Activated naive CD8-positive, alpha-beta T cell treated with anti-CD3 and anti-CD28 coated beads, Interleukin-2, amount 50 U/mL, for 16 hours (primary cell): ENCODE measurements around the gene ALAS1.
"Not testable (repeated sequence)": the region's sequence is repeated elsewhere in the genome, so short reads cannot be mapped to it uniquely, and the experiment has no call there.

Source experiments
- DNase-seq: peaks from one replicate; pipeline ENCODE4 v3.0.0-alpha.2; 2020; ENCODE audit warnings: low read depth, low spot score

The ALAS1 gene

GRCh38 chr3:52176951-52177700 is 20.8 kb upstream of the ALAS1 start:
- DNase-seq: no peak

GRCh38 chr3:52177701-52178042 is 20.3 kb upstream of the ALAS1 start:
- no peak for DNase-seq

DNA sequence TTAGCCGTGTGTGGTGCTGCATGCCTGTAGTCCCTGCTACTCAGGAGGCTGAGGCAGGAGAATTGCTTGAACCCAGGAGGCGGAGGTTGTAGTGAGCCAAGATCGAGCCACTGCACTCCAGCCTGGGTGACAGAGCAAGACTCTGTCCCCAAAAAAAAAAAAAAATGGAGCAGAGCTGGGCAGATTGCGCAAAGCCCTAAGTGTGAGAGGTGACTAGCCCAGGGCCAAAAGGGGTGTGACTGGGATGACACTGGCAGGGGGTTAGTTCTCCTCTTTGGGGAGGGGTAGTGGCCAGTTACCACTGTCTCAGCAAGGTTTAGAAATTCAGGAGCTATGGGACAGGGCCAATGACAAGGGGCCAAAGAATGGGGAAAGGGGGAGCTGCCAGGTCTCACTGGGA is 19.8 kb upstream of the ALAS1 start:
- not testable (repeated sequence) for DNase-seq

DNA sequence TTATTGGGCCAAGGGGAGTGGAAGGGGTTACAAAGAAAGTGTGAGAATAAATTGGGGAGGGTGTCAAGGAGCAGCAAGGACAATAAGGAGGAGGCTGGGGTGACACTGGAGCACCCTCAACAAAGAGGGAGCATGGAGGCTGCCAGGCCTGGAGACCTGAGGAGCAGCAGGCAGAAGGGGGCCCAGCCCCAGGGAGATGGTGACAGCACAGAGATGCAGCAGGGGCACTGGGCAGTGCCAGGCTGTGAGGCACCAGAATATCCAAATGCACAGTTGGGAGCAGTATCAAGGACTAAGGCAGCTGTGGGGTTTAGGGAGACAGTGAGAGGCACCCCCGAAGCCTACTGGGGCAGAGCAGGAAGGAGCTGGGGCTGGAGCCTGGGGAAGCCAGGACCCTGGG is 19.4 kb upstream of the ALAS1 start:
- DNase-seq: no peak

DNA sequence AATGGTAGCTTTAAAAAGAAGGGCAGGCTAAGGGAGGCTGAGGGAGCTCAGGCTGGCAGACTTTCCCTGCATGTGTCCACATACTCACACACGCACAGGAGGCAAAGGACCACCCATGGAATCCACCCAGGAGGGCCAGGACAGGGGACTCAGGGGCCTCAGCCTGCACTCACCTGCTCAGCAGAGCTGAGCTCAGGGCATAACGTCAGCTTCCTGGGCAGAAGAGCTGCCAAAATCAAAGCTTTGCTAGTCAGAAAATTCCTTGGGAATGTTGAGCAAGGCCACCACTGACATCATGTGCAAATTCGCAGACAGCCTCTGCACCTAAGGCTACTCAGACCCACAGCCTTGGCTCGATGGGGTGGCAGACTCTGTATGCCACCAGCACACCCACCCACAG is 16.4 kb upstream of the ALAS1 start:
- no peak for DNase-seq

DNA sequence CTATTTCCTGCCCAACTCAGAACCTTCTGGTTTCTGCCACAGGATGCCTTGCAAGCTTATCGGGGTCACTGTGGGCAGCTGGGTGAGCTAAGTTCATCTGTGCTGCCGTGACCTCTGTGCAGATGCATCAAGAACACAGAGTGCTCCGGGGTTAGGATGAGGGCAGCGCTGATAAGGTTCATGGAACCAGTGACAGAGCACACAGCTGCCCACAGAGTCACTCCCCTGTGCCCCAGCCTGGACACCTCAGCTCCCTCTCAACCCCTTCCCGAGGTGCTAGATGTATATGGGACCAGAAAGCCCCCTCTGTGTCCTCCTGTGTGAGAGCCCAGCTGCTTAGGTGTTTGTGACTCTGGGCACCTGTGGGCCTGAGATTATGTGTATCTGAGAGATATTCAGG is 15.8 kb upstream of the ALAS1 start:
- DNase-seq: no peak

DNA sequence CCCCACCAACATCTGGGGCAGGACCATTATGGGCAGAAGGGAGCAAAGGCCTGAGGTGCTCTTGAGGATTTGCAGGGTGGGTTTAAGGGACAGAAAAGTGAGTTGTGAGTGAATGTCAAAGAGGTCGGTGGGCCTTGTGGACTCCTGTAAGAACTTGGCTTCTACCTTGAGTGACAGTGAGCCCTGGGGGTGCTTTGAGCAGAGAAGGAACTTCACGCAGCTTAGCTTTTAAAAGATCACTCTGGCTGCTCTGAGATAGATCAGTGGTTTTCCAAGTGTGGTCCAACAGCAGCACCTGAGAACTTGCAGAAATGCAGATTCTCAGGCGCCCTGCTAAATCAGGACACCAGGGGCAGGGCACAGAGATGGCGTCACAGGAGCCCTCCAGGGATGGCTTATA is 15.3 kb upstream of the ALAS1 start:
- DNase-seq: no peak

DNA sequence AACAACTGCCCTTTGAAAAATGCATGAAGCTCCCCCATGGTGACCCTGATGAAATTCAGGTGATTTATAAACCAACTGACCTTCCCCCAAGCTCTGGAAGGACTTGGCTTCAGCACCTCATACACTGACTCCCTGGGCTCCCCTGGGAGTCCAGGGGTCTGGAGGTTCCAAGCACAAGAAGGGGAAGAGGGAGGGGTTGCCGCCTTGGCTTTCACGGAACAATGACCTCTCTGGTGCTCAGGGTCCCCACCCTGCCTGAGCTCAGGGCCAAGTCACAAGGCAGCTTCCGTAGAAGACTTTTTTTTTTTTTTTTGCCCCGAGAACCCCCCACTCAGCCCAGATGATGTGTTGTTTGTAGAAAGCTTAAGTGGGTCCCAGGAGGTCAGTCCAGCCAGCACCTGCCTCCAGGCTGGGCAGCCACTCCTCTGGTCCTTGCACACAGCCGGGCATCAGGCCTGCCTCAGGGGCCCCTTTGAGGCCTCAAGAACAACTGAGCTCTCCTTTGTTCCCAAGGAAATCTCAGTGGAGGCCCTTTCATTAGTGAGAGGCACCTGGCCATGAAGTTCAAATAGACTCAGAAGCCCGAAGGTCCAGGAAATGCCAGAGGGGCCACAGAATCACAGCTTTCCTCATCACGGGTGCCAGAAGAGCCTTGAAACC is 14.0 kb upstream of the ALAS1 start:
- DNase-seq: no peak

GRCh38 chr3:52184690-52185089 is 13.3 kb upstream of the ALAS1 start:
- DNase-seq: no peak

- no peak for DNase-seq
Measured at GRCh38 chr3:52185311-52185710, 12.6 kb upstream of the ALAS1 start.

- no peak for DNase-seq
Measured at GRCh38 chr3:52185837-52186236, 12.1 kb upstream of the ALAS1 start.

GRCh38 chr3:52186729-52187128 is 11.2 kb upstream of the ALAS1 start:
- no peak for DNase-seq

DNA sequence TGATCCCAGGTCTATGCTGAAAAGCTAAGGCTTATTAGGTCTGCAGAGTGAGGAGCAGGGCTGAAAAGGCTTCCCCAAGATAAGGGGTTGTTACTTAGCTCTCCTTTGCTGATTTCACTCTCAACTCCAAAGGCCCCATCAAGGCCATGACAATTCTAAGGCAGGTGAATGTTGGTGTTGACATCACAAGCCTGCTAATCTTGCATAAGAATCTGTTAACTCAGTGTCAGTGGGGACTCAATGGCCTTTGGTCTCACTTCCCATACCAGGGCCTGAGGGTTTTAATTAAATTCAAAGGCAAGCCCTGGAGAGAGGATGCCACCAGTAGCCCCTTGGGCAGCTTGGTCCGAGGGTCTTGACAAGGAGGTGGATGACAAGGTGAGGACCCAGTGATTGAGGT is 9.4 kb upstream of the ALAS1 start:
- DNase-seq: no peak

- DNase-seq: no peak
Measured at GRCh38 chr3:52190294-52191074, 7.5 kb upstream of the ALAS1 start.

- DNase-seq: no peak
Measured at GRCh38 chr3:52191663-52192062, 6.3 kb upstream of the ALAS1 start.

DNA sequence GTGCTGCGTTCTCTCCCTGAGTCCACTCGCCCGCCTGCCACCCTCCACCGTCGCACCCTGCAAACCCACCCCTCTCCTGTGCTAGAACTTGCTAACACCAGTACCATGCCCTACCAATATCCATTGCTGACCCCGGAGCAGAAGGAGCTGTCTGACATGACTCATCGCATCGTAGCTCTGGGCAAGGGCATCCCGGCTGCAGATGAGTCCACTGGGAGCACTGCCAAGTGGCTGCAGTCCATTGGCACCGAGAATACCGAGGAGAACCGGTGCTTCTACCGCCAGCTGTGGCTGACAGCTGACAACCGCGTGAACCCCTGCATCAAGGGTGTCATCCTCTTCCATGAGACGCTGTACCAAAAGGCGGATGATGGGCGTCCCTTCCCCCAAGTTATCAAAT is 4.9 kb upstream of the ALAS1 start:
- DNase-seq: no peak

GRCh38 chr3:52194485-52195290 is 3.3 kb upstream of the ALAS1 start:
- no peak for DNase-seq

- DNase-seq: no peak
Measured at GRCh38 chr3:52195291-52195597, 2.7 kb upstream of the ALAS1 start.

DNA sequence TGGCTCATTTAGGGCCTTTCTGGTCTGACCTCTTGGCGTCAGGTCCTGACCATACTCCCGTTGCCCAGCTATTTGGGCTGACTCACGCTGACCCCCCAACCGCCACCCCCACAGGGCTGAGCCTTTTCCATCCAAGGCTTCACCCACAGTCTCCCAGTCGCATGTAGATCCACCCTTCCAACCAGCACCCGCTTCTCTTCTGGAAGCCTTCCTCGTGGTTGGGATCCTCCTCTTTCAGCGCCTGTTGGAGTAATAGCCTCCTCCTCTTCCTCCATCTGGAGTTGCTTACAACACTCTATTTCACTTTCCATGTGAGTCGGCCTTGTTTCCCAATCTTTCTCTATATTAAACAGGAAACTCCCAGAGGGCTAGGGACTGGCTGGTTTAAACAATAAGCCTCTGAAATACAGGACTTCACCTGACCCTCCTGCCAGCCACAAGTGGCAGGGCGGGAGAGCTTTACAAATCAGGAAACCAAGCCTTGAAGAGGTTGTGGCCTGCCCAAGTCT is 2.1 kb upstream of the ALAS1 start:
- no peak for DNase-seq

DNA sequence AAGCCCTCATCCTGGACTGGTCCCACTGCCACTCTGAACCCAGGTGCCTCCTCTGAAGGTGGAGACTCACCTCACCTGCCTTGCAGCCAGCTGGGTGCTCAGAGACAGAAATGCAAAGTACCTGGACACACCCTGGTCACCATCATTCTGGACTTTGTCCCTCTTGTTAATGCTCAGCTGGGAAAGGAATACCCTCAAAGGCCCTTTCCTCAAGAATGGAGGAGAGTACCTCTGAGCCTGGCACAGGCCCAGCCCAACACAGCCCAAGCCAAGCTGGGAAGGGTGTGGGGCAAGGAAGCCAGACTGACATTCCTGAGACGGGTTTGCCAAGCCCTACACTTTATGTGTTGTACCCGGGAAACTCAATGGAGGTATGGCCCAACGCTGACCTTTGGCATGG is 983 bp upstream of the ALAS1 start:
- DNase-seq: no peak

- no peak for DNase-seq
Measured at GRCh38 chr3:52197499-52197841, 490 bp upstream of the ALAS1 start.
